H1 (cell line): Measurements from ENCODE around the gene ZNF221.

Experiments used
- CTCF ChIP-seq, 3 experiments: IDR thresholded peaks; 1 replicate in 2 of 3; 2 replicates in 1 of 3; pipeline versions ENCODE4 v1.5.1 to v1.6.1; 2011; ENCODE audit warnings: low read length in 3 of 3, mild to moderate bottlenecking in 3 of 3, inconsistent platforms in 2 of 3, low read depth in 1 of 3, moderate library complexity in 1 of 3; ENCODE audit not compliant: insufficient read depth in 1 of 3; ENCODE audit errors: control extremely low read depth in 1 of 3
- EZH2 ChIP-seq: fragments of 200-600 bp; sonication (generic); IDR thresholded peaks from 2 replicates; pipeline ENCODE4 v1.7.1; 2012; ENCODE audit warnings: low read depth, mild to moderate bottlenecking, moderate library complexity, low read length, inconsistent platforms; ENCODE audit not compliant: severe bottlenecking
- FOSL1 ChIP-seq: IDR thresholded peaks from 2 replicates; pipeline ENCODE4 v1.6.1; 2011; ENCODE audit warnings: mild to moderate bottlenecking, low read depth, low read length, moderate library complexity; ENCODE audit not compliant: insufficient read depth
- POLR2A ChIP-seq, 2 experiments: IDR thresholded peaks; 1 replicate in 1 of 2; 2 replicates in 1 of 2; pipeline ENCODE4 v1.6.1; 2011; ENCODE audit warnings: low read depth in 2 of 2, low read length in 2 of 2, mild to moderate bottlenecking in 2 of 2; ENCODE audit errors: control extremely low read depth in 1 of 2
- YY1 ChIP-seq: IDR thresholded peaks from 2 replicates; pipeline ENCODE4 v1.6.1; 2011; ENCODE audit warnings: low read depth, mild to moderate bottlenecking, low read length

- TF ChIP-seq CTCF (IDR thresholded peaks at IDR 0.05; ENCODE audit: control extremely low read depth in 1 of 3, insufficient read depth in 1 of 3, low read depth in 1 of 3, low read length in 3 of 3) (no peak), FOSL1 (no peak), POLR2A (IDR thresholded peaks at IDR 0.05; ENCODE audit: control extremely low read depth in 1 of 2, low read depth in 2 of 2, low read length in 2 of 2) (no peak), YY1 (no peak), EZH2 (no peak)
Observed at GRCh38 chr19:43957891-43958290, 6.9 kb downstream of the ZNF221 start.
